GM19025 (cell line): ENCODE data around the gene PIP5K1B.
"Not testable (repeated sequence)": the region's sequence is repeated elsewhere in the genome, so short reads cannot be mapped to it uniquely, and the experiment has no call there.

ENCODE experiments used
- ATAC-seq: cut with Tn5 transposase; IDR thresholded peaks from one replicate; pipeline ENCODE4 v1.9.1; 2021; ENCODE audit warnings: mild to moderate bottlenecking, low read depth, moderate library complexity; ENCODE audit not compliant: unreplicated experiment

Gene PIP5K1B

DNA sequence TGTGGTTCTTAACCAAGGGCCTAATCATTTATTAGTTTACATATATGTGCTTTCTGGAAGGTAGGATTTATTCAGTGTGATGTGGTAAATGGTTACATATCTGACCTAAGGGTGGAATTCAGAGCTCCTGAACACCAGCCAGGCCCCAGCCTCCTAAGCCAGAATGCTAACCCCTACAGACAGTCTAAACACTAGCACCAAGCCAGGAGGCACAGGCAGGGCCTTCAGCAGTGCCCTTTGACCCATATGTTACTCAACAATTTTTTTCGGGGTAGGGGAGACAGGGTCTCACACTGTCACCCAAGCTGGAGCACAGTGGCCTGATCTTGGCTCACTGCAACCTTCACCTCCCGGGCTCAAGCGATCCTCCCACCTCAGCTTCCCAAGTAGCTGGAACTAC lies 268.6 kb downstream of the PIP5K1B start:
- no peak for ATAC-seq

DNA sequence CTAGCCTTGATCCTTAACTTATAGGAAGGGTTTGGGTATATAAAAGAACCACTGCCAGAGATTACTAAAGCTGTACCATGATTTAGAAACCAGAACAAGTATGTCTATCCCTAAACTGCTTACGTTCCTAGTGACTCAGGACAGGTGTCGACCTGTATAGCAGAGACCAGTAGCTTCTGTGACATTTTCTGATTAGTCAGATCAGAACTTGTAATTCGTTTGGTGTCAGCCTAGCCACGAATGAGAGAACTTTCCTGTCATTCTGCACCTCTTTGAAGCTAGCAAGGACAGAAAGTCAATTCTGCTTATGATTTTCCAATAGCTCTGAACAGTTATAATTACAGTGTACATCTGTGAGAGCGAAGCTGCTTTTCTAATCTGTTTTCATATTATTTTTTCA lies 269.4 kb downstream of the PIP5K1B start:
- peak; percentile 93 for ATAC-seq

DNA sequence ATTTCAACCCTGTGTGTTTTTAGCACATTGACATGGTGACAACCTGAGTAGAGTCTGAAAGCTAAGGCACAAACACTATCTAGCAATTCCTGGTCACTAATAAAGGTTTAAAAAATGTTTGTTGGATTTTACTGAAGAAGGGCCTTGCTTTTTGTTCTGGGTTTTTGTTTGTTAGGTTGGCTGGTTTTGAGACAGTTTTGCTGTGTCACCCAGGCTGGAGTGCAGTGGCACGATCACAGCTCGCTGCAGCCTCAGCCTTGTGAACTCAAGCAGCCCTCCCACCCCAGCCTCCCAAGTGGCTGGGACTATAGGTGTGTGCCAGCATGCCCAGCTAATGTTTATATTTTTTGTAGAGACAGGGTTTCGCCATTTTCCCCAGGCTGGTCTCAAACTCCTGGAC lies 269.9 kb downstream of the PIP5K1B start:
- ATAC-seq = no peak

DNA sequence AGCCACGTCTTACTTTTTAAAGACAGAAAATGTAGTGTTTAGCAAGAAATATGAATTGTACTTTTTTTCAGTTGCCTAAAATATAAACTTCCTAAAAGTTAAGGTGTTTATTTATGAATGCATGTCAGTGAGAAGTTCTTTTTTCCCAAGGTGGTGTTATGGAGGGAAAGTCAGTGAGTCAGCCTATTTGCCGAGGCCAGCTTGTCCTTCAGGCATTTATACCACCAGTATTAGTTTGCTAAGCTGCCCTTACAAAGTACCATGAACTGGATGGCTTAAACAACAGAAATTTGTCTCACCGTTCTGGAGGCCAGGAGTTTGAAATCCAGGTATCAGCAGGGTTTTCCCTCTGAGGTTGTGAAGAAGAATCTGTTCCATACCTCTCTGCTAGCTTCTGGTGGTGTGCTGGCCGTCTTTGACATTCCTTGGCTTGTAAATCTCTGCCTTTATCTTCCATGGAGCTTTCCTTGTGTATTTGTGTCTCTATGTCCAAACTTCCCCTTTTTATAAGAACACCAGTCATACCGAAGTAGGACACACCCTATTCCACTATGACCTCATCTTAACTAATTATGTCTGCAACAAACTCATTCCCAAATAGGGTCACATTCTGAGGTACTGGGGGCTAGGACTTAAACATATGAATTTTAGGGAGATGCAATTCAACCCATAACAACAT lies 270.5 kb downstream of the PIP5K1B start:
- no peak for ATAC-seq

DNA sequence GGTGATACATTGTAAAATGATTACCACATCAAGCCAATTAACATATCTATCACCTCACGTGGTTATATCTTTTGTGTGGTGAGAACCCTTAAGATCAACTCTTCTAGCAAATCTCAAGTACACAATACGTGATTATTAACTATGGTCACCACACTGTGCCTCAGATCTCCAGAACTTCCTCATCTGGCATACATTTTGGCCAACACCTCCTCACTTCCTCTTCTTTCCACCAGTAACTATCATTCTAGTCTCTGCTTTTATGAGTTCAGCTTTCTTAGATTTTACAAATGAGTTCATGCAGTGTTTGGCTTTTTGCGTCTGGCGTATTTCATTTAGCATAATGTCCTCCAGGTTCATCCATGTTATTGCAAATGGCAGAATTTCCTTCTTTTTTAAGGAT lies 273.0 kb downstream of the PIP5K1B start:
- ATAC-seq = no peak

DNA sequence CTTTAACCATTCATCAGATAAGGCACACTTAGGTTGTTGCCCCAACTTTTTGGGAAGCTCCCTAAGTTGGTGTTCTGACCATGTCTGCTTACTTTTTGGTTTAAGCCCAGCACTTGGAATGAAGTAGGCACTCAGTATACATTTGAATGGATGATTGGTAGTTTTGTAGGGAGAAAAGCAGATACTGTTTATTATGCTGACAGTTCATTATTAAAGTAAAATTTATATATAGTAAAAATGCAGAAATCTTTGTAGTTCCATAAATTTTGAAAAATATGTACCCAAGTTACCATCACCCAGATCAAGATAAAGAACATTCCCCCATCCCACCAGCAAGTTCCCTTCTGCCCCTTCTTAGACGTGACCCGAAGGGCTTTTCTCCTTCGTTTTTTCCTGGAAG lies 273.5 kb downstream of the PIP5K1B start:
- no peak for ATAC-seq

DNA sequence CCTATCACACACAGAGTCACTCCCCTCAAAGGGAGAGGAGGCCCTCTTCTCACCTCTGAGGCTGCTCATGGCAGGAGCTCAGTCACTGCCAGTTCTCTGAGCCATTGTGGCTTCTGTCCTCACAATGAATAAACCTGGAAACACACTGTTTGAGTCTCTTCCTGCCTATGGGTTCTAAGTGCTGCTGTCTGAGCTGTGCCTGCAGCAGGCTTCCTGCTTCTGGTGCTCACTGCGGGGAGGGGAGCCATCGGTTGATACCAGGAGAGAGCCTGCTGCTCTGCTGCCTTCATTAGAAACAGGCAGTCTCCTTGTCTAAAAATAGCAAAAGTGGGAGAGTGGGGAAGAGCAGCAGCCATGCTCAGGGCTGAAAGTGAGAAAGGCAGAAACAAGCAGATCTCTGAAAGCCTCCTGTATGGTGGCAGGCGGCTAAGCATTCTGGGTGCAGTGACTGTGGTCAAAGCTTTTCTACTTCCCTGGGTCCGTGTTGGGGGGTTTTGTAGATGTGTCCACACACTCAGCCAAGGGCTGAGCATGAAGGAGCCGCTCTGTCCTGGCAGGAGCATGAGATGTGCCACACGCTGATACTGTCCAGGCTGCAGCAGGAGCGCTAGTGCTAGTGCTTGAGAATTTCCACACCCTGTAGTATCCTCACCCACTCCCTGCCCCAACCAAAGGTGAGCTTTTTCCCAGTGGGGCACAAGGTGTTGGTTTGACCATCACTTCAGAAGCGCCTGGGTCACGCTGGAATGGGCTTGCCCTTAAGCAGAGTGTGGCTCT lies 274.7 kb downstream of the PIP5K1B start:
- ATAC-seq = no peak

DNA sequence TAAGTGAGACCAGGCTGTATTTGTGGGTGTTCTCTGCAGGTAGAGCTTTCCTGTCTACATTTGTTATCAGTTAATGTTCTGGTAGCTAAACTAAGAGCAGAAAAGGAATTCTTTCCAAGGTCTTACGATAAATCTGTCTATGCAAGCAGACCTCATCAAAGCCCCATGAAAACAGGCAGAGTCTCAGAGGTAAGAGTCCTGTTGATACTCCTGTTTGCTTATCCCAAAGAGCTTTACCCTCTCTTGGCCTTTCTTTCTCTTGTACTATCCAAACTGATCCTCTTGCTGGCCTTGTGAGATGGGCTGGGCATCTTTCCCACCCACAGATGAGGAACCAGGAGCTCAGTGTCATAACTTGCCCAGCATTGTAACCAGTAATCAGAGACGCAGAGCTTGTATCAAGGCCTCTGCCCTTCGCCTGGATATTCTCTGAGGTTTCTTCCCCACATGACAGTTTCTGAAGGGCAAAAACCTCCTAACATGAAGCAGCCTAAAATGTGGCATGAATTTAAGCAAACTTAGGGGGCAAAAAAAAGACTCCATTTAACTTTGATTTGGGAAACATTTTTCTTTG lies 275.4 kb downstream of the PIP5K1B start:
- ATAC-seq = no peak

DNA sequence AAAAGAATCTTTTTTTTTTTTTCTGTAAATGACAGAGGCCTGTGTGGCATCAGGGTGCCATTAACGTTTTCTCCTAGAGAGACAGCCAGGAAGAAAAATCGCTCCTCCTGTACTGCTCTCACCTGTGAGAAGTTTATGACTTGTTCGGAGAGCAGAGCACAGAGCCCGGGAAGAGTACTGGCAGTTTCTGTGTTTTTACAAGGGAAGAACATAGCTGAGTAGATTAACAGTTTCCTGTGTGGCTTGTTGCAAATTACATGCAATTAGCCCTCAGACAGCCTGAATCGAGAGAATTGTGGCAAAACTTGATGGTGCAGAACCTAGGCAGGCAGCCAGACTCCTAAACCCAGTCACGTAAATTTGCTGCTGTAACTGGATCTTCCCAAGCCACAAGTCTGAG lies 276.7 kb downstream of the PIP5K1B start:
- peak; percentile 39 for ATAC-seq

DNA sequence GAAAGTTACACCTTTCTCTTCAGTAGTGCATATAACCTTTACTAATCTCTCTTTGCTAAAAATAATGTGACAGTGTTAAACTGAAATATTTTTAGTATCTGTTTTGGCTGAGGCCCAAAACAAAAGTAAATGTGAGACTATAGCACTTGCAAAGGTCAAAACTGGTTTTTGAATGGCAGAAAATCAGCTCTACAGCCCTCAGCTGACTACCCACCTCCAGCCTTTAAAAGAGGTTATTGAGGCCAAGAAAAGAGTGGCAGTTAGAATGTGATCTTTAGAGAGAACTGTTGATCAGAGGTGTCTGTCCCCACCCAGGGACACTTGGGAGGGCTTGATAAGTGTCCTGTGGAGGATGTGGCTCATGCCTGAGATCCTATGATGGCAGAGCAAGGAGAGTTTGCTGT lies 278.0 kb downstream of the PIP5K1B start:
- ATAC-seq = peak; percentile 60

DNA sequence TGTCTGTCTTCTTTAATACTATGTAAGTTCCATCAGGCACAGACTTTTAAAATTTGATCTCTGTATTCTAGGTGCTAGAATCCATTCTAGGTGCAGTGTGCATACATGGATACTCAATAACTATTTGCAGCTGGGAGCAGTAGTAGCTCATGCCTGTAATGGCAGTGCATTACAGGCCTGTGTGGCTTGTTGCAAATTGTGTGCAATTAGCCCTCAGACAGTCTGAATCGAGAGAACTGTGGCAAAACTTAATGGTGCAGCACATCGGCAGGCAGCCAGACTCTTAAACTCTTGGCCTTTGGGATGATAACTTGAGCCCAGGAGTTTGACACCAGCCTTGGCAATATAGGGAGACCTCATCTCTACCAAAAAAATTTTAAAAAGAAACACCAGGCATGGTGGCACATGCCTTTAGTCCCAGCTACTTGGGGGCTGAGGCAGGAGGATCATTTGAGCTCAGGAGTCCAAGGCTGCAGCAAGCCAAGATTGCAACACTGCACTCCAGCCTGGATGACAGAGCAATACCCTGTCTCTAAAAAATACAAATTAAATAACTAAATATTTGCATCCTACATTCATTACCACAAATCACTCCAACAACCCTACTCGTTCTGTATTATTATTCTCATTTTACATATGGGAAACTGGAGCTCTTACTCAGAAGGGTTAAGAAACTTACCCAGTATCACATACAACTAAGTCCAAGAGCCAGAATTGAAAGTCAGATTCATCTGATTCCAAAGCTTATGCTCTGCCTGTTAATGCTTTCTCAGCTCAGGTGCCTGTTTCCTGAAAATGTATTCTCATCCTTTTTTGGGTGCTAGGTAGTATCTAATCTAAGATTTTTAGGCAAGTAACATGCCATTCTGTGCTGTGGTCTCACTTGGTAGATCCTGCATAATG lies 278.7 kb downstream of the PIP5K1B start:
- ATAC-seq = no peak

DNA sequence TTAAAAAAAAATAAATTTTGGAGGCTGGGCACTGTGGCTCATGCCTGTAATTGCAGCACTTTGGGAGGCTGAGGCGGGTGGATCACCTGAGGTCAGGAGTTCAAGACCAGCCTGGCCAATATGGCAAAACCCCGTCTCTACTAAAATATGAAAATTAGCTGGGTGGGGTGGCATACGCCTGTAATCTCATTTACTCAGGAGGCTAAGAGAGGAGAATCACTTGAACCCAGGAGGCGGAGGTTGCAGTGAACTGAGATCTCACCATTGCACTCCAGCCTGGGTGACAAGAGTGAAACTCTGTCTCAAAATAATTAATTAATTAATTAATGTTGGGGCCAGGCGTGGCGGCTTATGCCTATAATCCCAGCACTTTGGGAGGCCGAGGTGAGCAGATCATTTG lies 281.9 kb downstream of the PIP5K1B start:
- ATAC-seq = not testable (repeated sequence)

DNA sequence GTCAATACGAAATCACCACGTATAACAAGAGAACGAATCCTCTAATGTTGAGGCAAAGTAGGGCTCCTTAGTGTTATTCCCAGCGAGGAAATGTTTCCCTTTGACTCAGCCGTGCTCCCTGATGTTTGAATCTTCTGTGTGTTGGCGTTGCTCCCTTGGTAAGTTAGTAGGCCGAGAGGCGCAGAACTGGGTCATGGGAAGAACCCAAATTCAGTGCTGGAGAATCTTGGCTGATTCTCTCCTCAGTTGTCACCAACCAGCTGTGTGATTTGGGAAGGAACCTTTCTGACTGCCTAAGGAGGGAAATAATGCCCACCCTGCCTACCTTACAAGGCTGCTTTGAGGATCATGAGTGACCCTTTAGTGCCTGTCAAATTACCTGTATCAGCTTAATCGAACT lies 286.4 kb downstream of the PIP5K1B start:
- no peak for ATAC-seq

DNA sequence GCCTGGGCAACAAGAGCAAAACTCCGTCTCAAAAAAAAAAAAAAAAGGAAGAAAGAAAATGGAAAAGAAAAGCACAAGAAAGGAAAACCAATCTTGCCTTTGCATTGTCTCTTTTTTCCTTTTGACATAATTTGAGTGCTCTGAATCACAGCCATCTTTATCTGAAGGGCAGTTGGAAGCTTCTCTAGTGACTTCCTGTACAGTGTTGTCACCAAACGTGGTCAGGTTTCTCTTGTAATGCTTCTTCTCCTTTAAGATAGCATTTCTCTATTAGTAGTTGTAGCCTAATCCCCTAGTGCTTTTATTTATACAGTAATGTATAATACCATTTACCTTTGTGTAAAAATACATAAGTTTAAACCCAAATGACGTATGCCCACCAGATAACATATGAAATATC lies 290.7 kb downstream of the PIP5K1B start:
- no peak for ATAC-seq

DNA sequence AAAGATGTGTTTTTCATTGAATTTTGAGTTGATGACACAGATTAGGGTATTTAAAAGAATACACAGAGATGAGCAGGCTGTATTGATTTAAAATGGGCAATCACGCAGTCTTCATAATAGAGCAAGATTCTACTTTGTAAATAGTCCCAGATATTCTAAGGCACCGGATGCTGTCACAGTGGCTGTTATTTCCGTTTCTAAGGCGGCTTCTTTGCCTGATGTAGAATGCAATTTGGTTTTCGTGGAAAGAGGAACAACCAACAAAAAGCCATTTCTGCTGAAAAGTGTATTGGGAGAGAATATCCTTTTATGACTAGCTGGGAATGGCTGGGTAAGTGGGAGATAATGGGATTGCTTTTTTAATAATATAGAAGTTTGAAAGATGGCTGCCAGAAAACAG lies 291.4 kb downstream of the PIP5K1B start:
- no peak for ATAC-seq

DNA sequence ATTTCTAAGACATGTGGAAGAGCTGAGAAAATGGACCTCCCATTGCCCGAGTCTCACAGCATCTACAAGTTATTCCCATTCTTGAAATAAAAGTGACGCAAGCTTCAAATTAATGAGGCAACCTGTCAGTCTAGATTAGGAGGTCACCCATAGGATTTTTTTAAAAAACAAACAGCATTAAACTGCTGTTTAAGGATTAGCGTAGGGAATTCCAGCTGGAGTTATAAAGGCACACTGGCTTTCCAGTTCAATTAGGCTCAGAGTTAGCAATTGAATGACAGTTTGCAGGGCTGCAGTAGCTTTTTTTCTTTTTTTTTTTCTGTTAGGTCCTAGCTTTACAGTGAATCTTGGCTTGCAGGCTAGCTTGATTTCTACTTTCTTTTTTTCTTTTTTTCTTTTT lies 292.6 kb downstream of the PIP5K1B start:
- no peak for ATAC-seq

DNA sequence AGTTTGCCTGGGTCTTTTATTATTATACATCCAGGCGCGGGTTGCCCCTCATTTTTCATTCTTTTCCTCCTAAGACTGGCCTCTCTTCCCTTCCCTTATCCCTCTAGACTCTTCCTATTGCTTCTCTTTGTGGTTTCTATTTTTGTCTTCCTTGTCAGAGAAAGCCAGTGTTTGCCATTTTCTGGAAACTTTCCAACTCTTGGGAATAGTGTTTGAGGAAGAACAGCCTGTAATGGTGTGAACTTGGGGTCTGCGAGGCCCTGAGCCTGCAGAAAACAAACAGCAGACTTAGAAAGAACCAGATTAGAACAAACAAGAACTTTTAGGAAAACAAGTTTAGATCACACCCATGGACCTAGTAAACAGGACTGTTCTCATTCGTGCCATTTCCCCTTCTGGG lies 293.3 kb downstream of the PIP5K1B start:
- ATAC-seq = no peak

DNA sequence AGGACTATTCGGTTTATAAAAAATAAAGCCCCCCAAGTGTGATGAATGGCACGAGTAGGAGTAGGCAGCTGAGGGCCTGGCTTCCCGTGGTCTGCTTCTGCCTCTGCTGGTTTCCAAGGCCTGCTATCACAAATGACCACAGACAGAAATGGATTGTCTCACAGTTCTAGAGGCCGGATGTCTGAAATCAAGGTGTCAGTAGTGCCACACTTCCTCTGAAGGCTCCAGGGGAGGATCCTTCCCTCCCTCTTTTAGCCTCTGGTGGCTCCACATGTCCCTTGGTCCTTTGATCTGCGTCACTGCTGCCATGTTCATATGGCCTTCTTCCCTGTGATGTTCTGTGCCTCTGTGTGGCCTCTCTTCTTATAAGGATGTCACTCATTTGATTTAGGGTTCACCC lies 293.8 kb downstream of the PIP5K1B start:
- ATAC-seq = no peak

DNA sequence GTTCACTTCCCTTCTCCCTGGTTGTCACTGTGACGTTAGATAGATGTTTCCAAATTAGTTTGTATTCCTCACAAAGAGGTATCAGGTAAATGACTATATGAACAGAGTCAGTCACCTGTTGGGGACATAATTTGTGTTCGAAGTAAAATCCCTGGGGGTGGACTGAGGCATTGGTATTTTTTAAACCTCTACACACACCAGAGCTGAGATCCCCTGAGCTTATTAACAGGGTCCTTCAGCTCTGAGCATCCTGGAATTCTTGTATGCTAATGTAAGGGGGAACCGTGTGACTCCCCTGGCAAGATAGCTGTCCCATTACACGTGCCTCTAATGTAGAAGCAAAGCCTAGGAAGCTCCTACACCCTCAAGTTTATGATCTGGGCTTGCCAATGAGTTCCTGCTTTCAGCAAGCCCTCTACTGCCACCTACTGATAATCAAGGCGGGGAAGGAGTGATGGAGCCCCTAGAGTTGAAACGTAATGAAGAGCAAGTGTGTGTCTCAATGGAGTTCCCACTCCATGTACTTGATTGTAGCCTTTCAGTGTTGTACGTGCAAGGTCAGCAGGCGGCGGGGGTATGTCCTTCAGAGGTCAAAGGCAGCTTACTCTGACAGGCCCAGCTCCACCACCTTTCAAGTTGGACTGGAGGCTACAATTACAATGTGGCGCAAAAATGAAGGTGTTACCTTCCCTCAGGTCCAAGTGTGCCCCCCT lies 294.5 kb downstream of the PIP5K1B start:
- ATAC-seq = peak; percentile 64

DNA sequence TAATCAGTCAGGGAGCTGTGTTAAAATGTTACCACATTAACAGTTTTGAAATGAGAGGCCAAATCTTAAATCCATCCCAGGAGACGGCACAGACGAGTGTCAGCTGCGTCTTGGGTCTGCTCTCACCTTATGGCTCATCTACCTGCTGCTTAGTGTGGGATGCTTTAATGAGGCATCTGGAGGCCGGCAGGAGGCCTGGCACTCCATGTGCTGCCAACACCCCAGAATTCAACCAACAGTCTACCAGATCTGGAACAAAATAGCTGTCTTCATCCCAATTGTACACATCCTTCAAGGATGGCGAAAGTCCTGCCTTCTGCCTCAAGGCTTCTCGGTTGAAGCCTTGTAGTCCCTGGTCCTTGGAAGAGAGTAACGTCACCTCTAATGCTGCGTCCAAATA lies 296.9 kb downstream of the PIP5K1B start:
- no peak for ATAC-seq
